ENCODE results near the gene MAP3K15.

Gene MAP3K15

DNA sequence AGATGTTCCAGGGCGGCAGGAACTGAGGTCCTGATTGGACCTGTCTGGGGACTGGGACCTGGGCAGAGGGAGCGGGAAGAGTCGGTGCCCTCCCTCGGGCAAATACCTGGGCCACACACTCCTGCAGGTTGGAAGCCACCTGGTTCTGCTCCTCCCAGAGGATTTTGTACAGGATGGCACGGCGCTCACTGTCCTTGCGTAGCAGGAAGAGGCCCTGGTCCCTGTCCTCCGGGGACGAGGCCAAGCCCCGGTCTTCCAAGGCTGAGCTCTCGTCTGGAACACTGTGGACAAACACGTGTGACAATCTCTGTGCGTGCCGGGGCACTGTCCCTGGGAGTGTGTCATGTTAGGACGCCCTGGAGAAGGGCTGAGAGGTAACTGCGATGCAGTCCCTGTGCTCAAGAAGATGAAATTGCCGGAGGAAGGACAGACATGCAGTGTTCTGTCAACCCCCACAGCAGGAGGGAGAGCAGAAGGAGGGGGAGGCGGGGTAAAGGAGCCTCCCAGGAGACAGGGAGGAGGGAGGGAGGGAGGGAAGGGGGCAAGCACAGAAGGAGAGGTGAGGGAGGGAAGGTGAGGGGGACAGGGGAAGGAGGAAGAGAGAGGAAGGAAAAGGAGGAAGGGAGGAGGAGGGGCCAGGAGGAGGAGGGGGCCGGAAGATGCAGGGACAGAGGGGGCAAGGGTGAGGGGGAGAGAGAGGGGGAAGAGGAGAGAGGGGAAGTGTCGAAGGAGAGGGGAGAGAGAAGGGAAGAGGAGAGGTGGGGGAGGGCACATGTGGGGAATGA, 142.6 kb downstream of the MAP3K15 start:
- H3K4me3 ChIP-seq (ENCODE audit: low read length), result peak overlapping the region; percentile 40
- no peak for DNase-seq (ENCODE audit: low read depth)
- TF ChIP-seq, protein P1, sequence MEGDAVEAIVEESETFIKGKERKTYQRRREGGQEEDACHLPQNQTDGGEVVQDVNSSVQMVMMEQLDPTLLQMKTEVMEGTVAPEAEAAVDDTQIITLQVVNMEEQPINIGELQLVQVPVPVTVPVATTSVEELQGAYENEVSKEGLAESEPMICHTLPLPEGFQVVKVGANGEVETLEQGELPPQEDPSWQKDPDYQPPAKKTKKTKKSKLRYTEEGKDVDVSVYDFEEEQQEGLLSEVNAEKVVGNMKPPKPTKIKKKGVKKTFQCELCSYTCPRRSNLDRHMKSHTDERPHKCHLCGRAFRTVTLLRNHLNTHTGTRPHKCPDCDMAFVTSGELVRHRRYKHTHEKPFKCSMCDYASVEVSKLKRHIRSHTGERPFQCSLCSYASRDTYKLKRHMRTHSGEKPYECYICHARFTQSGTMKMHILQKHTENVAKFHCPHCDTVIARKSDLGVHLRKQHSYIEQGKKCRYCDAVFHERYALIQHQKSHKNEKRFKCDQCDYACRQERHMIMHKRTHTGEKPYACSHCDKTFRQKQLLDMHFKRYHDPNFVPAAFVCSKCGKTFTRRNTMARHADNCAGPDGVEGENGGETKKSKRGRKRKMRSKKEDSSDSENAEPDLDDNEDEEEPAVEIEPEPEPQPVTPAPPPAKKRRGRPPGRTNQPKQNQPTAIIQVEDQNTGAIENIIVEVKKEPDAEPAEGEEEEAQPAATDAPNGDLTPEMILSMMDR (conservative IDR thresholded peaks at IDR 0.05; ENCODE audit: low read depth, low read length), result no peak

DNA sequence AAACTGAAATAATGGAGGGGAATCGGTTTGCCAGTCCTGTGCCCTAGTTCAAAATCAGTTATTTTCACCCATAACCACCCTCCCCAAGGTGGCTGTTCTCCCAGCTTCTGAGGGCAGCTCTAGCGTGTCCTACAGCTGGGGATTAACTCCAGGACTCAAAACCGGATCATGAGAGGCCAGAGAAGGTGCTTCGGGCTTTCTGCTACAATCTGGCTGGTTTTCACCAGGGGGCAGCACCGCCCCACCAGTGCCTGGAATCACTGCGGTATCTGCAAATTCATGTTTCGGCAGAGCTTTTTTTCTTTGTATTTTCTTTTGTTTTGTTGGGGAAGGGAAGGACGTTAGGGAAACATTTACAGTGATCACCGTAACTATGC, 143.2 kb downstream of the MAP3K15 start:
- peak overlapping the region; percentile 40 for H3K4me3 ChIP-seq (ENCODE audit: low read length)
- TF ChIP-seq, protein P1 (conservative IDR thresholded peaks at IDR 0.05; ENCODE audit: low read depth, low read length), result peak; percentile 75
- DNase-seq (ENCODE audit: low read depth), result peak; percentile 29

DNA sequence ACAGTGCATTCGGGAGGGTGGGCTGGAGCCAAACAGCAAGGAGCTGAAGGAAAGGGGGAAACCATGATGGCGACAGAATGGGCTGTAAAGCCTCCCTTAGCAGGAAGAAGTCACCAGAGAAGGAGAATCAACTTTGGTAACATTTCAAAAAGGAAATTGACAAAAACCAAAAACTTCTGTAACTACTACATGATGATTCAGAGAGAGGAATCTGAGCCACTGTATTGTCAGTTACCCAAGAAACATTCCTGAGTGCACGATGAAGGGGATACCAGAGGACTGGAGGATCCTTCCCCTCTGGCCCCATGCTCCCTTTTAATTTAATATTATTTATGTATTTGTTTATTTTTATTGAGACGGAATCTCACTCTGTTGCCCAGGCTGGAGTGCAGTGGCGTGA, 145.2 kb downstream of the MAP3K15 start:
- H3K4me3 ChIP-seq (ENCODE audit: low read length), result no peak overlapping the region
- TF ChIP-seq, protein P1 (conservative IDR thresholded peaks at IDR 0.05; ENCODE audit: low read depth, low read length), result no peak
- no peak for DNase-seq (ENCODE audit: low read depth)

DNA sequence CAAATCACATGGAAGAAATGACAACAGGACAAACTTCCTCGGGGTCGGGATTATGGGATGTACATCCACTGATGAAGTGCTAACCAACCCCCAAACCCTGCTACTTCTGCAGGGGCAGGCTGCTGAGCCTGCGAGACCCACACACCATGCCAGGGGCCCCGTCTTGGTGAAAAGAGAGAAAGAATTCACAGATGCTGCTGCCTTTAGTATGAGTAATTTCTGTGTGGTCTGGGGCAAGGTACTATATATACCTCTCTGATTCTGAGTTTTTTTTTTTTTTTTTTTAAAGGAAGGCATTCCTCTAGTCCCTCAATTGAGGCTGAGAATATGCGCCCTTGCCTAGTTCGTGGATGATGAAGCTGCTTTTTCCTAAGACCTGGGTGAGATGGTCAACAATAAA, 146.7 kb downstream of the MAP3K15 start:
- H3K4me3 ChIP-seq (ENCODE audit: low read length), result no peak overlapping the region
- no peak for DNase-seq (ENCODE audit: low read depth)
- TF ChIP-seq, protein P1 (conservative IDR thresholded peaks at IDR 0.05; ENCODE audit: low read depth, low read length), result no peak

DNA sequence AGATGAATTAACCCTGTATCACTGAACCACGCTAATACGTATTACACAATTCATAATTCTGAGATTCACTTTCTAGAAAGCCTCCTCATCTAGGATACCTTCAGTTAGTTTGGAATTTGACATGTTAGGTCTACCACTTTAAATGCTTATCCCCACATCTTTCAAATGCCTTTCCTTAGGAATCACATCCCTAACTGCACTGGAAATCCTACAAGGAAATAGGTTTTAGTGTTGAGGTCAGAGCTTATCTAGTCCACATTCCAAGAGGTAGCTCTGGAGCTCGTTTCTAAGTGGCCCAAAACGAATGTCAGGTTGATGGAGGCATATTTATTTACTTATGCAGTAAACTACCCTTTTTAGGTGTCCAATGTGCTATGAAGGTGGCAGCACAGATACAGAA, 153.6 kb downstream of the MAP3K15 start:
- DNase-seq (ENCODE audit: low read depth), result no peak
- TF ChIP-seq, protein P1 (conservative IDR thresholded peaks at IDR 0.05; ENCODE audit: low read depth, low read length), result no peak
- no peak overlapping the region for H3K4me3 ChIP-seq (ENCODE audit: low read length)

DNA sequence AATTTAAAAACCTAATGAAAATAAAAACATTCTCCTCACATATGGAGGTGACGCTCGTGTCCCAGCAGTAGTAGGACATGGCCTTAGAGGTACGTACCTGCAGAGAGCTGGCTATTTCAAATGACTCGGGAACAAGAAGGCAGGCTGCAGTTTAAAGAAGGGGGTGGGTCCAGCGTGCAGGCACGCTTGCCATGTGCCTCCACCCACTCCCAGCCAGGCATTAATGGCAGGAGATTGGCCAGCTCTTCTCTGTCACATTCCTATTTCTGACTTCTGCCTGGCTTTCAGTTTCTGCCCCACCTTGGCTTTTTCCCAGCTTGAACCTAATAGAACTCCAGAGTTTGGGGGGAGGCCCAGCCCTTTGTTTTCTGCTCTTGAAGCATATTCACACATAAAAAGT, 154.4 kb downstream of the MAP3K15 start:
- TF ChIP-seq, protein P1 (conservative IDR thresholded peaks at IDR 0.05; ENCODE audit: low read depth, low read length), result no peak
- H3K4me3 ChIP-seq (ENCODE audit: low read length), result no peak overlapping the region
- DNase-seq (ENCODE audit: low read depth), result no peak

DNA sequence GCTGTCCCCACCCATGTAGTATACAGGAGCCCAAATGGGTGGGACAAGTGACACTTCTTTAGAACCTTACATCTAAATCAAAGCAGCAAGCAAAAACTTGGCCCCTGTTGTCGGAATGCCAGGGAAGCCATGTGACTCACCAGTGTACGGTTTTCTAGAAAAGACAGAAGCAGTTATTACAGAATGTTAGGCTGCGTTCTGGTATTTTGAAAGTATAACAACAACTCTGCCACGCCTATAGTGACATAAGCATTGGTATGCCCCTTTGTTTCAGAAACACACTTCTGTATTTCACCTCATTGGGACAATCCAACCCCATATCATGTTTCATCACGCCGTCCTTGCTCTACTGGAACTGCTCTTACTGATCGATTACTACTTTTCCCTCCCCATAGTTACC, 156.8 kb downstream of the MAP3K15 start:
- TF ChIP-seq, protein P1 (conservative IDR thresholded peaks at IDR 0.05; ENCODE audit: low read depth, low read length), result no peak
- no peak overlapping the region for H3K4me3 ChIP-seq (ENCODE audit: low read length)
- DNase-seq (ENCODE audit: low read depth), result no peak
